HG03442 (cell line): ENCODE data around the gene PXN.
"Not testable (repeated sequence)": the region's sequence is repeated elsewhere in the genome, so short reads cannot be mapped to it uniquely, and the experiment has no call there.

Experiments
- ATAC-seq: cut with Tn5 transposase; IDR thresholded peaks from one replicate; pipeline ENCODE4 v1.9.1; 2021; ENCODE audit warnings: mild to moderate bottlenecking, moderate library complexity; ENCODE audit not compliant: unreplicated experiment

Gene PXN

GRCh38 chr12:120242275-120242799 is 23.2 kb downstream of the PXN start:
- ATAC-seq = no peak

GRCh38 chr12:120241561-120242274 is 23.8 kb downstream of the PXN start:
- ATAC-seq = no peak

GRCh38 chr12:120240495-120240833 is 25.1 kb downstream of the PXN start:
- no peak for ATAC-seq

- no peak for ATAC-seq
Measured at GRCh38 chr12:120239776-120240494, 25.6 kb downstream of the PXN start.

- ATAC-seq = no peak
Measured at GRCh38 chr12:120238839-120239445, 26.6 kb downstream of the PXN start.

- no peak for ATAC-seq
Measured at GRCh38 chr12:120238217-120238616, 27.3 kb downstream of the PXN start.

- no peak for ATAC-seq
Measured at GRCh38 chr12:120237360-120238171, 28.0 kb downstream of the PXN start.

- not testable (repeated sequence) for ATAC-seq
Measured at GRCh38 chr12:120236809-120237208, 28.7 kb downstream of the PXN start.

- no peak for ATAC-seq
Measured at GRCh38 chr12:120235369-120236323, 29.9 kb downstream of the PXN start.

- ATAC-seq = no peak
Measured at GRCh38 chr12:120234643-120235368, 30.7 kb downstream of the PXN start.

- ATAC-seq = no peak
Measured at GRCh38 chr12:120231316-120232011, 34.1 kb downstream of the PXN start.

- ATAC-seq = no peak
Measured at GRCh38 chr12:120230974-120231315, 34.6 kb downstream of the PXN start.

- no peak for ATAC-seq
Measured at GRCh38 chr12:120230326-120230973, 35.1 kb downstream of the PXN start.

- ATAC-seq = no peak
Measured at GRCh38 chr12:120229487-120230325, 35.8 kb downstream of the PXN start.

GRCh38 chr12:120229071-120229486 is 36.5 kb downstream of the PXN start:
- ATAC-seq = no peak

GRCh38 chr12:120228291-120229070 is 37.0 kb downstream of the PXN start:
- peak; percentile 48 for ATAC-seq

GRCh38 chr12:120228041-120228290 is 37.6 kb downstream of the PXN start:
- no peak for ATAC-seq
